Activated CD4-positive, alpha-beta T cell treated with anti-CD3 and anti-CD28 coated beads, Interleukin-2, amount 50 U/mL, for 48 hours (primary cell): ENCODE data around the gene PTPRT.

ENCODE experiments used
- DNase-seq, 2 experiments: peaks; one replicate each; pipeline ENCODE4 v3.0.0-alpha.2; 2020

The PTPRT gene

DNA sequence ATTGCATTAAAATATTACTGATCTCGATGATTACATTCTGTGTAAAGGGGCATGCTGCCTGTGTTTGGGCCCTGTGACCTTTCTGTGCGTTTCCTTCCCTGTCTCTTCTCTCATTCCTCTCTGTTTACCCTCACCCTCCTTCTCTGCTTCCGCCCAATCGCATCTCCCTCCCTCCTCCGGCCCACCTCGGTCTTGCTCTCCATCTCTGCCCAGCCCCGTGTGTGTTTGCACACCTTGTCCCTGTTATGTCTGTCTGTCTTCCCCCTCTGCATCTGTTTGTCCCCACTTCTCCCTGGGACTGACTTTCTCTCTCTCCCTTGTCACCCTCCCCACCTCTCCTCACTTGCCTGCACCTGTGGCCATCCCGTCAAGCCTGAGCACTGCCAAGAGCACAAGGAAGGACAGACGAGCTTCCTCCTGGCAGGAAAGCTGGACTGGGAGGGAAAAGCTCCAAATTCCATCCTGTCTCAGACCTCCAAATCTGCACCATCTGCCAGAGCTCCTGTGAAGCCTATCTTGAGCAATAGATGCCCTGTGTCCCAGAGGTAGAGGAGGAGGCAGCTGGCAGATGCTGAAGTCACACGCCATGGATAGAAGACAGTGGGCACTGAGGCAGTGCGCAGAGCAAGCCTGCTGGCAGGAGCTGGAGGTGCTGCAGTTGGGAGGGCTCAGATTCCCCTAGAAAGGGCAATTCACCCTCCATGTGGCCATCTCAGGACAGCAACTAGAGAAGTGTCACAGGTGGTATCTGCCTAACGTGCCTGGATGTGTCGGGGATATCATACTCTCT is 172.3 kb downstream of the PTPRT start:
- no peak for DNase-seq

DNA sequence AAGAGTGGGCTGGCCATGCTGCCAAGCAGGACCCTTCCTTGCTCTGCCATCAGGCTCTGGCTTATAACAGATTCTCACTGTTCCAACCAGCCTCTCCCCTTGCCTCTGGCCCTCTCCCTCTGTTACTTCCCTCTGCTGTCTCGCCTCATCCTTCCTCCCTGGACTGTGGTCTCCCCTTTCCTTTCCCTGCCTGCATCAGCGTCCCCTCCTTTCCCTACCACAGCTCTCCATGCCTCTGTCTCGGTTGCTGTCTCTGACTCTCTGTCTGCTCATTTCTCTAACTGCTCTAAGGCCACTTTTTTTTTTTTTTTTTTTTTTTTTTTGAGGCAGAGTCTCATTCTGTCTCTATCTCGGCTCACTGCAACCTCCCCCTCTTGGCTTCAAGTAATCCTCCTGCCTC is 173.4 kb downstream of the PTPRT start:
- no peak for DNase-seq

DNA sequence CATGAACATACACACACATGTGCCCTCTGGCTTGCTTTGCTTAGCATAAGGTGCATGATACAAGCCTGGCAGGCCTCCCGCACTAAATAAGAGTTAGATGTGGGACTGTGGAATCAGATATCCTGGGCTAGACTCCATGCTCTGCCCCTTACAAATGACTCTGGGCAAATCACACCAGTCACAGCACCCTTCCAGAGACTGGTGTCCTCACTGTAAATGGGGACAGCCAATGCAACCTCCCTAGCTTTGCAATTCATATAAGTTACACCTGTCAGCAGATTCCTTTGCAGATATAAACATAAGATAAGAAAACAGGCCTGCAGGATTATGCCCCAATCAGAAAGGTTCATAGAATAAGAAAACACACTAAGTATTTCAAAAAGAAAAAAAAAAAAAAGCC is 174.1 kb downstream of the PTPRT start:
- no peak for DNase-seq

DNA sequence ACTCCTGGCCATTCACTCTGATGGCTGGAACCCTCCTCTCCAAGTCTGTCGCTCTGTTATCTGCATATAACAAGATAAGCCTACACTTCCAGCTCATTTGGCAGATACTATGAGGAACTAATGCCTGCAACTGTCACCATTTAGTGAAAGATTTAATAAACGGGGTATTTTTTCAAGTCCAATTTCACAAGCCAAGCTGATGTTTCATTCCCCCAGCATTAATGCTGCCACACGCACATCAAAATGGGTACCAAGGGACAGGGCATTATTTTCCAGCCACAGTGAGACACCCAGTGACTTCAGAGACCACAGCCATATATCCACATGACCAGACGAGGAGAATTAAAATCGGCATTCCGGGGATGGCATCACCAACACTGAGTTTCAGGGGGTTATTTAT is 175.5 kb downstream of the PTPRT start:
- no peak for DNase-seq

DNA sequence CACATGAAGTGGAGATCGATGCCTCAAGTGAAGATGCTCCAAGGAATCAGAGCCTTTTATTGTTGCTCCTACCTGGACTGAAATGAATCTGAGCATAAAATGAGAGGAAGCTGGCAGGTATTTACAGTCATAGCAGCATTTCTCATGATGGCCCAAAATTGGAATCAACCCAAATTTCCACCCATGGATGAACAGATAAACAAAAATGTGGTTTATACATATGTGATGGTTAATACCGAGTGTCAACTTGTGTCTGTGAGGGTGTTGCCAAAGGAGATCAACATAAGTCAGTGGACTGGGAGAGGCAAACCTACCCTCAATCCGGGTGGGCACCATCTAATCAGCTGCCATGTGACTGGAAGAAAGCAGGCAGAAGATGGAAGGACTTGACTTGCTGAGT is 178.2 kb downstream of the PTPRT start:
- no peak for DNase-seq

DNA sequence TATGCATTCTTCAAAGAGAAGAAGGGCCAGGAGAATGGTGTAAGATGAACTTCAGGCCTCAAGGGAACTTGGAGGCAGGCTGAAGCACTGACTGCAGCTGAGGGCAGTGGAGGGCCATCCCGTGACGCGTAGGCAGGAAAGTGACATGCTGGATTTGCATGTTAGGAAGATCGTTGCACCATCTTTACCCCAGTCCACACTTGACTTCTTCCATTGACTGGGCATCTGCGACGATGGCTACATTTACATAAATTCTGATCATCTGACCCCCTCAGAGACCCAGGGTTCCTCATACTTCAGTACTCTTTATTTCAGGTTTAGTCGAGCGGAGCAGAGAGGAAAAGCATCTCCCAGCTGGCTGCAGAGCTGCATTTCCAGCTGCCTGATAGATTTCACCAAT is 180.2 kb downstream of the PTPRT start:
- DNase-seq, result no peak

DNA sequence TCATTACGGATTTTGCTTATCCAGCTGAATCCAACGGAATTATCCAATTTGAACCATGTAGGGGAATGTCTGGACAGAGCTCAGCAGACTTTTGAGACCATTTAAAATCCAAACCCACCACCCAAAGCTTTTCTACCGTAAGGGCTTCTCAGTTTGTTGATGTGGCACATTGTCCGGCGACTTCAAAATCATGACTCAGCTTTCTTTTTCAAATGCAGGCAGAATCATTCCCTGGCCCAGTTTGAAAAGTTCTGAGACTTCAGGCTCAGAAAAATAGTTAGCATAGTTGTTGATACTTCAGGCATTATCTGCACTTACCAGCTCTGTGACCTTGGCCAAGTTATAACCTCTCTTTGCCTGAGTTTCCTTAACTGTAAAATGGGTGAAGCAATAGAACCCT is 182.2 kb downstream of the PTPRT start:
- DNase-seq, result no peak

DNA sequence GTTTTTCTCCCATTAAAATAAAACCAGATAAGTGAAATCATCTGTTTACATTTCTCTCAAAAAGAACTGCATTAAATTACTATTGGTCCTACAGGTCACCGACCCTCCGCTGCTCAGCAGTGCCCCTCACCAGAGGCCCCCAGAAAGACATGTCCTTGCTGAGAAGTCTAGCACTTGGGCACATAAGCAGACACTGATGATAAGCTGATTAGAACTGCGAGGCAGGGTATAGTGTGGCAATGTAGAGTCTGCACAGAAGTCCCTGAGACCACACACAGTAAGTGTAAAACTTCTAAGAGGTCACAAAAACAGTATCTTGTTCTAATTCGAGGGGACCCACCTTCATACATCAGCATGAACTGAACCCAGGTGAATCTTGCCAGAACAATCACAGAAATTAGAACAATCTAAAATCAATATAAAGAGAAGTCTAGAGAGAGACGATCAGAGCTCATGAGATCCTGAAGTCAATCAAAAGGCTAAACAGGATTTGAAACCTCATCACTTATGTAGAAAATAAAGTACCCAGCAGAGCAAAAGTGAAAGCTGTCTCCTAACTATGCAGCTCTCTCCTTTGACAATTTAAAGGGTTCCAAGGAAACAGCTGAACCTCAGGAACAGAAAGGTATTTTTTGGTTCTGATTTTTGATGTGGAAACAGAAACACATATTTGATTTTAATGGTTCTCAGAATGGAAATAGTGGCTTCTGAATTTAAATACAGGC is 182.9 kb downstream of the PTPRT start:
- no peak for DNase-seq

DNA sequence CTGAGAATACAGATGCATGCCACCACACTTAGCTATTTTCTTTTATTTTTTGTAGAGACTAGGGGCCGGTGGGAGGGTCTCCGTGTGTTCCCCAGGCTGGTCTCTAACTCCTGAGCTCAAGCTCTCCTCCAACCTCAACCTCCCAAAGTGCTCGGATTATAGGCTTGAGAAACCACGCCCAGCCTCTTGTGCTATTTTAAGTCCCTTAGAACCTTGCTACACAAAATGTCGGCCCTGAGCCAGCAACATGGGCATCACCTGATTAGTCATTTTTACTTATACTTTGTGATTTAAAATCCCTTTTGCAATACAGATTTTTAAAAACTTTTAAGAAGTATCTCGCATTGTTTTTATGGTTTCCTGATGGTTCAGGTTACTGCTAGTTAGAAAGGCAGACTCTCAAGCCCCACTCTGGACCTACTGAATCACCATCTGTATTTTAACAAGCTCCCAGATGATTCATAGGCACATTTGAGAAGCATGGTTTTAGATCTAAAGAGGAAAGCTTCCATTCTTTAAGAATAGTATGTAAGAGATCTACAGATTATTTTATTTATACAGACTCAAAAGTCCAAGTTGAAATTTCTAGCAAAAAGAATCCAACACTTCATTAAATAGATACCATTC is 186.3 kb downstream of the PTPRT start:
- DNase-seq, result no peak

DNA sequence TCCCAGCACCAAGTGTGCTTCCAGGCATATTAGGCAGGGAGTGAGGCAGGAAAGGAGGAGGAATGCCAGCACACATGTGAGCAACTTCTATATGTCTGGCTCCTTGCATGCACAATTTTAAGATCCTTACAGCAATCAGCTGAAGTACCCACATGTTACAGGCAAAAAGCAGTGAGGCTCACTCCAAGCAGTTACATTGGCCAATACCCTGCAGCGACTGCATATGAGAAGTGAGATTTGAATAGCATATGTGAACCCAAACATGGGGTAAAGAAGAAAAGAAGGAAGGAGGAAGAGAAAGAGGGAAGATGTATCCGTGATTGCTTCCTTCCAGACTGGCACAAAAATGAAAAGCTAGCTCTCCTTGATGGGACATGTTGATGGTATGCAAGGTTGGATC is 193.6 kb downstream of the PTPRT start:
- DNase-seq, result no peak

DNA sequence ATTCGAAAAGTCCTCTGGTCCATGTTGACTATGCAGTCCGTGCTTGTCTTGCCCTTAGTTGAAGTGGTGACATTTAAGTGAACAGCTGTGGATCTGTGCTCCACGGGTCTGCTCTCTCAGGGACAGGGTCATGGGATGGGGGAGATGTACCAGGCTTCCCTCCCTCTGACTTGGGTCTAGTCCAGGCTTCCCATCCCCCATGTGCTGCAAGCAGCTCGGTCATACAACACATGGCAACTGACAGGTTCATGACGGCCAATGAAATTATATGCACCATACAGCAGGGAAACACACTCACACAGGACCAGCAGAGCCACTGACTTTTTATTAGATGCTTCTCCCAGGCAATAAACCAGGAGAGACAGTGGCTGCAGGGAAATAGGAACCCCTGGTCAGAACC is 201.4 kb downstream of the PTPRT start:
- no peak for DNase-seq

DNA sequence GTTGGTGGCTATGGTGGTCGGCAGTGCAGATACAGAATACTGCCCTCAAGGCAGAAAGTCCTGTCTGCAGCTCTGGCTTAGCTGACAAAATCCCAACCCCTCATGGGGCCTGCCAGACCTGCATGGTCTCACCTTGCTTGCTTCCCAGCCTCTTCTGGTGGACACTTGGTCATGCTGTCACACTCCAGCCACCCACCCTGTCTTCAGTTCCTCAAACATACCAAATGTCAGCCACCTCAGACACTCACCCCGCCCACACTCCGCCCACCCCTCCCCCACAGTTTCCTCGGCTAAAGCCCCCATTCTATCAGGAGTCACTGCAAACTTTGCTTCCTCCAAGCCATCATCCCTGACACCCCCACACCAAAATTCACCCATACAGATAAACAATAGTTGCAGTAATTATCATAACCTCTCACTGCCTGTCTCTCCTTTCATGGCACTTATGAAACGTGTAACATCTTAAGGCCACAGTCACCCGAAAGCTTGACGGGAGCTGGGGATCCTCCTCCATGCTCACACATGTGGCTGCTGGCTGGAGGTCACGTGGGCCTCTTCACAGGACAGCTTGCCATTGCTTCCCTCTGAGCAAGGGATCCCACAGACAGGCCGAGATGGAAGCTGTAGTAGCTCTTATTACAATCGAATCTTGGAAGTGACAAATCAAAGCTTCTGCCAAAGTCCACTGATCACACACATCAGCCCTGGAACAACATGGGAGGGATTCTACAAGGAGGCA is 202.2 kb downstream of the PTPRT start:
- no peak for DNase-seq

DNA sequence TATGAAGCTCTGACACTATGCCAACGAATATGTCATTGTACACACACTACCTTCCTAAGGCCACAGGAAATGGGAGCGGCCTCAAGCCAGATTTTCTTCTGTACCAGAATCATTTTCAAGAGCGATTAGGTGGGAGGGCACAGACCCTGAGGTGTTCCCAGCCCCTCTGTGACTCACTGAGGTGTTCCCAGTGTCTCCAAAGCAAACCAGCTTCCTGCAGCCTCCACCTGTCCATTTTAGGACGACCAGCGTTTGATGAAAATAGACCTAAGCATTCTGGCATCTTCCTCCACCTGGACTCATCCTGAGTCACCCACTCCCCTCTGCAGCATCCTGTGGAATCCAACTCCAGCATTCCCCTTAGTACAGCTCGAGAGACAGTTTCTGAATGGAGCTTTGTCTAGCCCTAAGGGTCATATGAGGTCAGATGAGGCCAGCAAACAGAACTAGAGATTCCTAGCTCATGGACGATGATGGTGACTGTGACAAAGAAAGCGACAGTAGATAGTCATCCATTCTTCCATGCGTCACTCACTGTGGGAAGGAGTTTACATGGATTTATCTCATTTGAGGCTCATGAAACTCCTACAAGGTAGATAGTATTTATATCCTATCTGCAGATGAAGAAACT is 203.4 kb downstream of the PTPRT start:
- DNase-seq, result no peak

DNA sequence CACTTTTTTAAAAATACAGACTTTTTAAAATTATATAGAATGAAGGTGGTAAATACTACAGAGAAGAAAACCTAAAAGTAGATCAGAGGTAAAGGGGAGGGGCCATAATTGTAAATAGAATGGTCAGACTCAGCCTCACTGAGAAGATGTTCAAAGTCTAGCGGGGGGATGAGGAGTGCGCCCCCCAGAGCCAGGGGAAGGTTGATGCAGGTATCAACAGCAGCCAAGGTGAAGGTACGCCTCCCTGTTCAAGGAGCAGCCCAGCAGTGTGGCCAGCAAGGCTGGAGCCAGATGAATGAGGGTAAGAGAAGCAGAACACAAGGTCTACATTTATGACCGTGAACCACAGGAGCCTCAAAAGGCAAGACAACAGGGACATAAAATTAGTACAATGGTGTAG is 204.1 kb downstream of the PTPRT start:
- DNase-seq, result no peak

DNA sequence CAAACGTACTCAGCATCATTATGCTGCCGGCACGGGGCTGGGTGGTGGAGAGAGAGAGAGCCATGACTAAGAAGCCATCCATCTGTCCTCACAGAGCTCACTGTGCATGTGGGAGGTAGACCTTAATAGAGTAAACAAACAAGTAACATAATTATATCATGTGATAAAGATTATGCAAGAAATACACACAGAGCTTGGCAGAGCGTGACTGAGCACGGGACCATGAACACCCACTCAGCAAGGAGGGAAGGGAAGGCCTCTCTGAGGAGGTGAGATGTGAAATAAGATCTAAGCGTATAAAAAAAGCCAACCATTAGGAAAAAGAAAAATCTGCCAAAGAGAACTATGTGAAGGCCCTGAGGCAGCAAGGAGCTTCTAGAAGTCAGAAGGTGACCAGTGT is 207.5 kb downstream of the PTPRT start:
- DNase-seq, result no peak

DNA sequence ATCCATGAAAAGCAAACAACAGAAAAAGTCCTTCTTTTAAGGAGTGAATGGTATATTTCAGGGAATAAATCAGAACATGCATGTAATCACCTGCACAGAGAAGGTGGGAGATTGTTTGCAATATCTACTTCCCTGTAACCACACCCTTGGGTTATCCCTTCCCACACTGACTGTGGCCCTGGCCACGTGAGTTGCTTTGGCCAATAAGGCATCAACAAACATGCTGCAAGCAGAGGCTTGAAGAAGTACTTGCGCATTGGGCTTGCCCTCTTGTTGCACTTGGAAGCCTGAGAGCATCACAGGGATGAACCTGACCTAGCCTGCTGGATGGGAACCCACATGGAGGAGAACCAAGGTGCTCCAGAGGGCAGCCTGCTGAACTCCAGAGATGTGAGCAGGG is 208.5 kb downstream of the PTPRT start:
- DNase-seq, result no peak

DNA sequence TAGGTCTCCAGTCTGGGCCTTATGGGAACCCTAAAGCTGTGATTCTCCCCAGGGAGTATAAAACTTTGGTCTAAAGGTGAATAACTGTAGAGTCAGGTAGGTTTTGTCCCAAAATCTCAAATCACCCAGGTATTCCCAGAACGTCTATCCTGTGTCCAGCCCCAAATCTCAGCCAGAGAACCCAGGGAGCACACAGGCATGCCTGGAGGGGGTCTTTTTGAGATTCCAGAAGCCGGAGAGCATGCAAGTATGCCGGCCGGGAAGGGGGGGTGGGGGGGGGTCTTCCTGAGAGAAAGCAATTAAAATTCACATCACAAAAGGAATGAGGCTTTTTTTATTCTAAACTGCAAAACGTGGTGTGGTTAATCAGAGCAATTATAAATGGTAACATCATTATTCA is 210.0 kb downstream of the PTPRT start:
- DNase-seq, result no peak

DNA sequence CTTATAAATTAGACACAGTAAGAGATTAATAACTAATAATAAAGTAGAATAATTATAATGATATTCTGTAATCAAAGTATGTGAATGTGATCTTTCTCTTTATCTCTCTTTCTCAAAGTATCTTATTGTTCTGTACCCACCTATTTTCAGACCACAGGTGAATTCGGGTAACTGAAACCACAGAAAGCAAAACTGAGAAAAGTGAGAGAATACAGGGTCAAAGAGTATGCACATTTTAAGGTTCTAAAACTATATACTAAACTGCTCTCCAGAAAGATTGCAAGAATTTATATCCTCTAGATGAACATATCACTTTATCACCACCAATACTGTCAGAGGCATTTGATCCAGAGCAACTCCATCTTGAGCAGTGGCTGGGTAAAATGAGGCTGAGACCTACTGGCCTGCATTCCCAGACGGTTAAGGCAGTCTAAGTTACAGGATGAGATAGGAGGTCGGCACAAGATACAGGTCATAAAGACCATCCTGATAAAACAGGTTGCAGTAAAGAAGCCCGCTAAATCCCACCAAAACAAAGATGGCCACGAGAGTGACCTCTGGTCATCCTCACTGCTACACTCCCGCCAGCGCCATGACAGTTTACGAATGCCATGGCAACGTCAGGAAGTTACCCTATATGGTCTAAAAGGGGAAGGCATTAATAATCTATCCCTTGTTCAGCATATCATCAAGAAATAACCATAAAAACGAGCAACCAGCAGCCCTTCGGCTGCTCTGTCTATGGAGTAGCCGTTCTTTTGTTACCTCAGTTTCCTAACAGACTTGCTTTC is 211.3 kb downstream of the PTPRT start:
- no peak for DNase-seq

DNA sequence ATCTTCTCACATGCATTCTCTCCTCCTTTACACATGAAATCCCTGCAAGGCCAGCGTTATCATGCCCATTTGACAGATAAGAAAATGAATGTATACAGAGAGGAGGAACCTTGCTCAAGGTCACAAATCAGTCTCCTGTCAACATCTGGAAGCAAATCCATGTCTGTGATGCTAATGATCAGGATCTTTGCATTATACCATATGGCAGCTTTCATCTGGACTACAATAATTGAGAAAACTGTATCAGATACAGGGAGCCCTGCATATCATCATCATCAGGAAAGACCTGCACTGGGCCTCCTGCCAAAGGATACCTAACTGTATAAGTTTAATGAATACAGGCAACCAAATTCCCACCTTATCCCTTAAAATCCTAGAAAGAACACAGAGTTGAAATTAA is 213.7 kb downstream of the PTPRT start:
- no peak for DNase-seq

DNA sequence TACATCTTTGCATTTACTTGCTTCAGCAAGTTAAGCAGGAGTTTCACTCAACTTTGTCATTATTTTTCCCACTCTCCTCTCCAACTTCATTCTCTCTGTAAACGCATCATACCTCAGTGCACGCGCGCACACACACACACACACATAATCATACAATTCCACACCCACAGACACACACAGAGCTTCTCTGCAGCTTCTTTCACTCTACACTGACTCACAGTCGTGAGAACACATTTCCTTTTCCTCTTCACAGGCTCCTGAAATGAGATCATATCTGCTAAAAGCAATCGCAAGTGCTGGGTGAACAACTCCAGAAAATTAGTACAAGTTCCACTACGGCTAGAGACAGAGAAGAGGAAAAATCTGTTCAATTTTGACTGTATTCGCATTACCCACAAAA is 215.4 kb downstream of the PTPRT start:
- no peak for DNase-seq

DNA sequence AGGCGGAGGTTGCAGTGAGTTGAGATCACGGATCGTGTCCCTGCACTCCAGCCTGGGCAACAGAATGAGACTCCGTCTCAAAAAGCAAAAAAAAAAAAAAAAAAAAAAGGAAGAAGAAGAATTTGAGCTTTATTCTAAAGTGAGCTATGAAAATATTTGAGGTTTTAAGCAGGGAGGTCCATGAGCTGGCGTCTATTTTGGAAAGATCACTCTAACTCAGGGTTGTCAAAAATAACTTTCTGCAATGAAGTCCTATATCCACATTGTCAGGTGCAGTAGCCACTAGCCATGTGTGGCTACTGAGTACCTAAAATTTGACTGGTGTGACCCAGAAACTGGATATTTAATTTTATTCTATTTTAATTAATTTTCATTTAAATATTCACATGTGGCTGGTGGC is 217.1 kb downstream of the PTPRT start:
- no peak for DNase-seq

DNA sequence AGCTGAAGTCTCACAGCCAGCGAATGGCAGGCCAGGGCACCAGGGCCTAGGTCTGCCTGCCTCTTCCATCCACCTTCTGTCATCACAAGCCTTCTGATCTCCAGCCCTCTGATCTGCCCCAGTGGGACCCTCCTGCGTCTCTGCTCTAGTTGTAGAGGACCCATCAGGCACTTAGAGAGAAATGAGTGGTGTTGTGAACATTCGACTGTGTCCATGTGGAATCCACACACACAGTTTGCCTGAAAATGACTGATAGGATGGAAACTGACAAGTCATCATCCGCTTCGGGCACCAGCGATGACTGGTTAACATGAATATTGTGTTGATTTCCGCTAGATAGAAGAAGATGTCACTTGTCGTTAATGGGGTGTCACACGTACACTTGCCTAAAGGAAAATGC is 221.0 kb downstream of the PTPRT start:
- no peak for DNase-seq
